ENCODE results near the gene CAMKK2.

CAMKK2 gene

DNA sequence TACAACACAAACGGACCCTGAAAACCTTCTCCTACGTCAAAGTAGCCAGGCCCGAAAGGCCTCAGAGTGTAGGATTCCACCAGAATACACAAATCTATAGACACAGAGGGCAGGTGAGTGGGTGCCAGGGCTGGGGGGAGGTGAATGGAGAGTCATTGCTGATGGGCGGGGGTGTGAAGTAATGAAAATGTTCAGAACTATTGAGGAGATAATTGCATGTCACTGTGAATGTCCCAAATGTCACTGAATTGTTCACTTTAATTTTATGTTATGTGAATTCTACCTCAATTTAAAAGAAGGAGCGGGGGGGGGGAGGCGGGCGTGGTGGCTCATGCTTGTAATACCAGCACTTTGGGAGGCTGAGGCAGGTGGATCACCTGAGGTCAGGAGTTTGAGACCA lies 50.6 kb downstream of the CAMKK2 start:
- Histone ChIP-seq H2AFZ (ENCODE audit: low read length) (no peak overlapping the region), H3F3A (ENCODE audit: insufficient read depth, low read length) (no peaks in the 10 kb centered on the region), H3K27me3 (ENCODE audit: insufficient read depth, low read length) (no peaks in the 10 kb centered on the region), H3K9ac (ENCODE audit: low read length) (no peak overlapping the region), H3K4me1 (ENCODE audit: insufficient read depth, low read length, severe bottlenecking) (peaks cover 21% of the 10 kb centered on the region), H3K79me2 (ENCODE audit: insufficient read depth, low read length) (no peaks in the 10 kb centered on the region), H3K4me3 (ENCODE audit: low read depth, low read length, poor library complexity, severe bottlenecking) (no peak overlapping the region), H3K9me2 (ENCODE audit: low read depth, low read length) (no peaks in the 10 kb centered on the region), H3K36me3 (ENCODE audit: insufficient read depth, low read length) (peaks cover 36% of the 10 kb centered on the region; the same call in 1 of the 2 replicates), H3K4me2 (ENCODE audit: low read length) (no peak overlapping the region), H3K9me3 (ENCODE audit: low read length) (no peaks in the 10 kb centered on the region), H4K20me1 (ENCODE audit: insufficient read depth, low read length) (no peaks in the 10 kb centered on the region), H3K27ac (ENCODE audit: low read depth, low read length, poor library complexity, severe bottlenecking) (no peak overlapping the region)
- TF ChIP-seq, protein P1, sequence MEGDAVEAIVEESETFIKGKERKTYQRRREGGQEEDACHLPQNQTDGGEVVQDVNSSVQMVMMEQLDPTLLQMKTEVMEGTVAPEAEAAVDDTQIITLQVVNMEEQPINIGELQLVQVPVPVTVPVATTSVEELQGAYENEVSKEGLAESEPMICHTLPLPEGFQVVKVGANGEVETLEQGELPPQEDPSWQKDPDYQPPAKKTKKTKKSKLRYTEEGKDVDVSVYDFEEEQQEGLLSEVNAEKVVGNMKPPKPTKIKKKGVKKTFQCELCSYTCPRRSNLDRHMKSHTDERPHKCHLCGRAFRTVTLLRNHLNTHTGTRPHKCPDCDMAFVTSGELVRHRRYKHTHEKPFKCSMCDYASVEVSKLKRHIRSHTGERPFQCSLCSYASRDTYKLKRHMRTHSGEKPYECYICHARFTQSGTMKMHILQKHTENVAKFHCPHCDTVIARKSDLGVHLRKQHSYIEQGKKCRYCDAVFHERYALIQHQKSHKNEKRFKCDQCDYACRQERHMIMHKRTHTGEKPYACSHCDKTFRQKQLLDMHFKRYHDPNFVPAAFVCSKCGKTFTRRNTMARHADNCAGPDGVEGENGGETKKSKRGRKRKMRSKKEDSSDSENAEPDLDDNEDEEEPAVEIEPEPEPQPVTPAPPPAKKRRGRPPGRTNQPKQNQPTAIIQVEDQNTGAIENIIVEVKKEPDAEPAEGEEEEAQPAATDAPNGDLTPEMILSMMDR (IDR thresholded peaks at IDR 0.05; ENCODE audit: low read length): no peak
- TF ChIP-seq EZH2 (IDR thresholded peaks at IDR 0.05; ENCODE audit: borderline replicate concordance, low read length): no peak

DNA sequence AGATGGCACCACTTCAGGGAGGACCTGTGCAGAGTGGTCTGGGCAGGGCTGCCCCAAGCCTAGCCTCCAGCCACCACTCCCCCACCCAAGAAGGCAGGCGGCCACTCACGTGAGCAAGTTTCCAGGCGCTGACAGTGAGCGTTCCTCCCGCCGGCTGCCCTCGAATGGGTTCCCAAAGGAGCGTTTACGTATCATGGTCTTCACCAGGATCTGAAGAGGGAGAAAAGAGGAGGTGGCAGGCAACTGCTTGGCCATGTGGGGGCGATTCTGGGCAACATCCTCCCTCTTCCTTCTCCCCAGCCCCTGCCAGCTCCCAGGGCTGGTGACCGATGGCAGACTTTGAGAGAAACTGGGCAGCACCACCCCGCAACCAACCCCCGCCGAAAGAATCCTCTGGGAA lies 51.5 kb downstream of the CAMKK2 start:
- no peaks in the 10 kb centered on the region for H3K9me3 ChIP-seq (ENCODE audit: low read length)
- no peaks in the 10 kb centered on the region for H3K9me2 ChIP-seq (ENCODE audit: low read depth, low read length)
- H3K9ac ChIP-seq (ENCODE audit: low read length): no peak overlapping the region
- H3K36me3 ChIP-seq (ENCODE audit: insufficient read depth, low read length): peaks cover 36% of the 10 kb centered on the region; the same call in 1 of the 2 replicates
- no peak overlapping the region for H3K27ac ChIP-seq (ENCODE audit: low read depth, low read length, poor library complexity, severe bottlenecking)
- no peak overlapping the region for H3K4me3 ChIP-seq (ENCODE audit: low read depth, low read length, poor library complexity, severe bottlenecking)
- no peaks in the 10 kb centered on the region for H3K27me3 ChIP-seq (ENCODE audit: insufficient read depth, low read length)
- no peak overlapping the region for H2AFZ ChIP-seq (ENCODE audit: low read length)
- H3F3A ChIP-seq (ENCODE audit: insufficient read depth, low read length): no peaks in the 10 kb centered on the region
- H3K79me2 ChIP-seq (ENCODE audit: insufficient read depth, low read length): no peaks in the 10 kb centered on the region
- no peaks in the 10 kb centered on the region for H4K20me1 ChIP-seq (ENCODE audit: insufficient read depth, low read length)
- TF ChIP-seq, protein P1 (IDR thresholded peaks at IDR 0.05; ENCODE audit: low read length): no peak
- TF ChIP-seq EZH2 (IDR thresholded peaks at IDR 0.05; ENCODE audit: borderline replicate concordance, low read length): no peak
- no peak overlapping the region for H3K4me2 ChIP-seq (ENCODE audit: low read length)
- H3K4me1 ChIP-seq (ENCODE audit: insufficient read depth, low read length, severe bottlenecking): peaks cover 30% of the 10 kb centered on the region

DNA sequence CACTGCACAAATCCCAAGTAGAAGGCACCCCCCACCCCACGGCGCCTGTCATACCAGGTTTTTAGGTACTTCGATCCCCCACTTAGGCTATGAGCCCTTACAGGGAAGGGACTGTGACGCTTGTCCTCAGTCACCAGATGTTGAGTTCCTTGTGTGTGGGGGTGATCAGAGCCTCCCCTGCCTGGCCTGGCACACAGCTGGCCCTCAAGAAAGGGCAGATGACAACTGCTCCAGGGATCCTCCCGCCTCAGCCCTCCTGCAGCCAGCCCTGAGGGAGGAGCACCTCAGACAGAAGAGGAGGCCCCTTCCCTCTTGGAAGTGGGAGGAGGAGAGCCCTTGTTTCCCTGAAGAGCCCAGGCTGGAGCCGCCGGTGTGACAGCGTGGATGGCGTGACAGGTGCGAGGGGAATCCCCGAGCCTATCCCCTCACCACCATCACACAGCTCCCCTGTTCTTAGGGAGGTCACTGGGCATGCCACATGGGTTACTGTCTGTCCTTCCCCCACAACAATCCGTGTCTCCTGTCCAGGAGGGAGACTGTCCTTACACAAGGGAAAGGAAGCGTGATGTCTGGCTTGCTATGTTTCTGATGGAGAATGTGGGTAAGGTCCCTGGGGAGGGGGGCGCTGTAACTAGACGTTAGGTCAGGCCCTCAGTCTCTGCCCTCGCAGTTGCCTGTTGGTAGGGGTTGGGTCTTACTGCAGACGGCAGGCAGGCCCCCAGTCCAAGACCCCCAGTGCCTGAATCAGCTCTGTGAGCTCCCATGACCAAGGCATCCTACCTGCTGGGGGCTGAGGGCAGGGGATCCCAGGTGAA lies 55.1 kb downstream of the CAMKK2 start:
- no peak overlapping the region for H3K4me3 ChIP-seq (ENCODE audit: low read depth, low read length, poor library complexity, severe bottlenecking)
- H3K9me3 ChIP-seq (ENCODE audit: low read length): no peaks in the 10 kb centered on the region
- no peaks in the 10 kb centered on the region for H3K79me2 ChIP-seq (ENCODE audit: insufficient read depth, low read length)
- peaks cover 12% of the 10 kb centered on the region; the same call in 1 of the 2 replicates for H3K36me3 ChIP-seq (ENCODE audit: insufficient read depth, low read length)
- TF ChIP-seq EZH2 (IDR thresholded peaks at IDR 0.05; ENCODE audit: borderline replicate concordance, low read length): no peak
- TF ChIP-seq, protein P1 (IDR thresholded peaks at IDR 0.05; ENCODE audit: low read length): peak; percentile 40; the same call in 1 of the 2 replicates
- no peaks in the 10 kb centered on the region for H3F3A ChIP-seq (ENCODE audit: insufficient read depth, low read length)
- peak overlapping the region; percentile 21; the same call in 1 of the 2 replicates for H3K9ac ChIP-seq (ENCODE audit: low read length)
- H3K27me3 ChIP-seq (ENCODE audit: insufficient read depth, low read length): no peaks in the 10 kb centered on the region
- H4K20me1 ChIP-seq (ENCODE audit: insufficient read depth, low read length): no peaks in the 10 kb centered on the region
- peaks cover 36% of the 10 kb centered on the region for H3K4me1 ChIP-seq (ENCODE audit: insufficient read depth, low read length, severe bottlenecking)
- H3K4me2 ChIP-seq (ENCODE audit: low read length): peak overlapping the region; percentile 44; the same call in 1 of the 2 replicates
- H3K9me2 ChIP-seq (ENCODE audit: low read depth, low read length): no peaks in the 10 kb centered on the region
- H3K27ac ChIP-seq (ENCODE audit: low read depth, low read length, poor library complexity, severe bottlenecking): peak overlapping the region; percentile 68
- no peak overlapping the region for H2AFZ ChIP-seq (ENCODE audit: low read length)
